COLO668 (cell line): ENCODE measurements around the gene STK38.

Experiments used
- DNase-seq: peaks from one replicate; lab custom pipeline; 2025; ENCODE audit not compliant: unreplicated experiment; lab: John Stamatoyannopoulos, UW

The STK38 gene

DNA sequence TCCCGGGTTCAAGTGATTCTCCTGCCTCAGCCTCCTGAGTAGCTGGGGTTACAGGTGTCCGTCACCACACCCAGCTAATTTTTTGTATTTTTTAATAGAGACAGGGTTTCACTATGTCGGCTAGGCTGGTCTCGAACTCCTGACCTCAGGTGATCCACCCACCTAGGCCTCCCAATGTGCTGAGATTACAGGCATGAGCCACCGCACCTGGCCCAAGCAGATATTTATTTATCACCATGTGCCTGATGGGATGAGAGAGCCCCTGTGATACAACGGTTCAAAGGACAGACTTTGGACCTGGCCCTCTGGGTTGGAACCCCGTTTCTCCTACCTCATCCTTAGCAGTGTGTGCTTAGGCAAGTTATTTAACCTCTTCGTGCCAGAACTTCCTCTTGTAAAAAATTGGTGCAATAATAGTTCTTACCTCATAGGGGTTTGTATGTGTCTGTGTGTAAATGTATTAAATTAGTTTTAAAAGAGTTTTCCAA lies 19.2 kb upstream of the STK38 start:
- no peak for DNase-seq

DNA sequence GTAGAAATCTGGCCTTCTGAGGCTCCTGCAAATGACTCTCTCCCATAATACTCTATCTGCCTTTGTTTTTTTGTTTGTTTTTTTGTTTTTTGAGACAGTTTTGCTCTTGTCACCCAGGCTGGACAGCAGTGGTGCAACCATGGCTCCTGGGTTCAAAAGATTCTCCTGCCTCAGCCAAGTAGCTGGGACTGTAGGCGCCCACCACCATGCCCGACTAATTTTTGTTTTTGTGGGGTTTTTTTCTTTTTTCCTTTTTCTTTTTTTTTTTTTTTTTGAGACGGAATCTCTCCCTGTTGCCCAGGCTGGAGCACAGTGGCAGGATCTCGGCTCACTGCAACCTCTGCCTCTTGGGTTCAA lies 16.6 kb upstream of the STK38 start:
- DNase-seq: no peak

DNA sequence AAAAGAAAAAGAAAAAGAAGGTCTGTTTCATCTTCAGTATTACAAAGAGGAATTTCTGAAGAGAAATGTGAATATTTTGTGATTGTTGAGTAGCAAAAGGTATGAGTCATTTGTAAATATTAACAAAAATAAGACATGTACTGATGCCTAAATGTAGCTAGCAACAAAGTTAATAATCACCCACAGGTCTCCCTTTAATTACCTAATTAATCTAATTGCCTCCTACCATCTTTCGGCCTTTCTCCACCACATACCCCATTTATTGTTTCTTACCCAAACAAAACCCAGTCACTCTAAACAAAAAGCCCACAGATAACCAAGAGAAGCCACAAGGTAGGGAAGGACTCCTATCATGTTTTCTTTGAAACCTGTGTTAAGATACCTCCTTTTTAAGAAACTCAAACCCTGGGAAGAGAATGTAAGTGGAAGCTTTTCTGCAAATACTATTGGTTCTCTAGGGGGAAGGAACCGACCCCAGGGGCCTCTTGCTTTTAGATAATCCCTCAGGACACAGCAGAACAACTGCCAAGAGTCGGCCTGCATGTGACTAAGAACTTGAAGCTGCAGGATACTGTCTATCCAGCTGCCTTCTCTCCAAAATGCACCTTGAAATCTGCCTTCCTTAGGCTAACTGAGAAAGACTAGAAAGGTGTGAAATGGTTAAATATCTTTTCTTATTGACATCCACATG lies 16.1 kb upstream of the STK38 start:
- DNase-seq: no peak

GRCh38 chr6:36560822-36561221 lies 13.5 kb upstream of the STK38 start:
- no peak for DNase-seq

DNA sequence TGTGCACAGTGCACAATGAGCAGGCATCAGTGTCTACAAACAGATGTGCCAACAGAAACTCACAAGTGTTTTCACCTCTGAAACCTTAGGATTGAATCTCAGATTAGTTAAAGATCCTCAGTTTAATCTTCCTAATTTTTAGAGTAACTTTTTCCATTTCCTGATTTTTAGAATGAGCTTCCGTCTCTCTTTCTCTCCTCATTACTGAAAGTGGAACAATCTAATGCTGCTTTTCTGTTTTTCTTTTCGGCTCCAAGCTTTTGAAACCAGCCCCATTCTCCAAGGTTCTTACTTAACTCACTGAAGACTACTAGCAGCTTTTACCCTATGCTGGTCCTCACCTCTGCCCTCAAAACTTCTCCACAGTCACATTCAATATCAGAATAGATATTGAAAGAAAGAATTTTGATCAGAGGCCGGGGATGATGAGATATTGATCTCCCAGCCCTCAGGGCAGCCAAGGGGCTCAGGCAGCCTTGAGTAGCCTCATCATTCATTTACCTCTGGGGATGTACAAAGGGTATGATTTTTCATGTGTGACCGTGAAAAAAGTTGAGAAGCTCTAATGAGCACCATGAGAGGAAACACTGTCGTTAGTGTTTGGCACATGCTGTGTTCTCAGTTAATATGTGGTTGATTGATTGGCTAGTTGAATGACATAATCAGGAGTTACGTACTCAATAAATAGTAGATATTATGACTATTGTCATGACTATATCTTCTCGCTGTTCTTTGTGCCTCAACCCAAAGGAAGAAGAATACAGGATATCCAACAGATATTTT lies 11.9 kb upstream of the STK38 start:
- DNase-seq: no peak

DNA sequence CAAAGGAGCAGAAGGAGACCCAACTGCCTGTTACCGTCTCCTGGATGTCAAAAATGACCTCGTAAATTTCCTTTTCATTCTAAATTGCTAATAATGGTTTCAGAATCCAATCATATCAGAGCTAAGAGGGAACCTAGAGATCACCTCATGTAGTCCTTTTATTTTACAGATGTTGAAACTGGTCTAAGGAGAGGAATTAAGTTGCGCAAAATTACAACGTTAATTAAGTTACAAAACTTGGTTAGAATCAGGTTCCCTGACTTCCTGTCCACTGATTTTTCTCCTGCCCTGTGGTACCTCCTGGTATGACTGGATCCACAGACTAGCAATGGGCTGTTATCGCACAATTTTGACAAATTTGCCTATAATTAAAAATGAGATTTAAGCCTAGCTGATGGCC lies 9.0 kb upstream of the STK38 start:
- DNase-seq: no peak

GRCh38 chr6:36555750-36556252 lies 8.5 kb upstream of the STK38 start:
- no peak for DNase-seq

- DNase-seq: no peak
Observed at GRCh38 chr6:36550473-36551000, 3.3 kb upstream of the STK38 start.

DNA sequence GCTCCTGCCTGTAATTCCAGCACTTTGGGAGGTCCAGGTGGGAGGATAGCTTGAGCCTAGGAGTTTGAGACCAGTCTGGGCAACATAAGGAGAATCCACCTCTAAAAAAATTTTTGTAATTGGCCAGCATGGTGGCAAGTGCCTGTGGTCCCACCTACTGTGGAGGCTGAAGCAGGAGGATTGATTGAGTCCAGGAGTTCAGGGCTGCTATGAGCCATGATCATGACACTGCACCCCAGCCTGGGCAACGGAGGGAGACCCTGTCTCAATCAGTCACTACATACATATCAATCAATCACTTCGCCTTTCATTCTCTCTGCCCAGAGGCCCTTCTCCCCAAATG lies 1.1 kb upstream of the STK38 start:
- DNase-seq: no peak

- no peak for DNase-seq
Observed at GRCh38 chr6:36547646-36548400, 544 bp upstream of the STK38 start.

DNA sequence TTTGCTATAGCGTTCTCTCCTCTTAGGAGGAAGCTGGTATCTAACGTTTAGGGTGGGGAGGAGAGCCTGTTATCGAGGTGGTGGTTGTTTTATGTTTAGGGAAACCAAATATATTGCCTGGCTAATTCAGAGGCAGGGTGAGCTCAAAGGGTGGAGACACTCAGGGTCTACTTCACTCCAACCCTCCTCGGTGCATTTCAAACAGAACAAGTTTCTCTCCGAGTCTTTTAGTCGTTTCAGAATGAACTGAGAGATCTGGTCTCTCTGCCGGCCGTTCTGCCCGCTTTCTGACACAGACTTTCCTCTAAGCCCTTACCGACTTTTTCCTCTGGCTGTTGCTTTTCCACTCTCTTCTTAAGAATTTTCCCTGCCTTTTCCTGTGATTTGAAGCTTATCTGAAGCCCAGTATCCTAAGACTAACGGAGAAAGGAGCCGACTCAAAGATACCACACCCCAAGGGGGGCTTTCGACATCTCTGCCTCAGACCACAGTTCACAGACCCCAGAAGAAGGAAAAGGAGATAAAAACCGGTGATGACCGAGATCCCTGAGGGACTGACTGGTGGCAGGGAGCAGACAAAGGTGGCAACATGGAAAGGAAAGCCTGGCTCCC lies 865 bp downstream of the STK38 start:
- no peak for DNase-seq

DNA sequence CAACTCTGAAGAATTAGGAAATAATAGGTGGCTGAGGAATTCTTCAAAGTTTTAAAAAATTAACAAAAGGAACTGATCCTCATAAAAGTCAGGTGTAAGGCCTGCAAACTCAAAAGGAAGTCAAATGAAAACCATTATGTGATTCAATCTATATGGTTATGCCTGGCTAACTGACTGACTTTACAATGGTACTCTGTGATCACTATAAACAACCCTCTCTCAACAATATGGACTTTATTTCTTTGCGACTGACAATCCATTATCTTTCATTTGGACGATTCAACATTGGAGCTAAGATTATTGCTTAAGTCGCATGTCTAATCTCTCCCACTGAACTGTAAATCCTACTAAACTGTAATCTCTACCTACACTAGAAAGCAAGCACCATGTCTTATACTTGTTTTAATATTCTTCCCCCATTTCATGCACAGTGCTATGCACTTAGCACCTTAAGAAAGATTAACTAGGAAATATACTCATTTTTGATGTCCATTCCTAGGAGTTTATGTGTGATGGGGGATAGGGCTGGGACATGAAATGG lies 1.4 kb downstream of the STK38 start:
- no peak for DNase-seq

DNA sequence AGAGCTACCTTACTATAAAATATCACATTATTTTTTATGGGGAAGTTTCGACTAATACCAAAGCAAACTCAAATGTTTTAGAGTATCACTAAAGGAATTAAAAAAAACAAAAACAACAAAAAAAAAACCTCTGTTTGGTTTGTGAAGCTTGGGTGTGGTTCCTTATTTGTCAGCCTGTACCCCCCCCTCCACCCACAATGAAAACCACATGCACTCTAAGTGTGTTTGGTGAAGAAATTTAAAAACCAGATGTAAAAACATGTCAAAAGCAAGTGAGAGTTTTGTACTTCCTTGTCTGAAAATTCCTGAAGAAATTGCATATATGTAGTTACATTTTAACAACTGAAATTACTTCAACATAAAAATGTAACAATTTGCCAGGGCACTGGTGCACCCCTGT lies 3.1 kb downstream of the STK38 start:
- no peak for DNase-seq

DNA sequence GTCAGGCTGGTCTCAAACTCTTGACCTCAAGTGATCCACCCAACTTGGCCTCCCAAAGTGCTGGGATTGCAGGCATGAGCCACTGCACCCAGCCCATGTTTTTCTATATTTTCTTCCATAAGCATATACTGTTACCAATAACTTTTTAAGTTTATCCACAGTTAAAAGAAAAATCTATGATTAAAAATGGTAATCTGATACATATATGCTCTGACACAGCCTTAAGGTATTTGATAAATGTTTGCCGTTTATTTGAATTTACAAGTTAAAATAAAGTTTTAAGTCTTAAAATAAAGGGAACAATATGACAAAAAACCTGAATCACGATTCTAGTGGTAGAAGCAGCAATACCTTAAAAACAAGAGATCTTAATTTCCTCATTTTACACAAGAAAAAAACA lies 5.2 kb downstream of the STK38 start:
- no peak for DNase-seq

GRCh38 chr6:36539814-36540568 lies 7.3 kb downstream of the STK38 start:
- no peak for DNase-seq

DNA sequence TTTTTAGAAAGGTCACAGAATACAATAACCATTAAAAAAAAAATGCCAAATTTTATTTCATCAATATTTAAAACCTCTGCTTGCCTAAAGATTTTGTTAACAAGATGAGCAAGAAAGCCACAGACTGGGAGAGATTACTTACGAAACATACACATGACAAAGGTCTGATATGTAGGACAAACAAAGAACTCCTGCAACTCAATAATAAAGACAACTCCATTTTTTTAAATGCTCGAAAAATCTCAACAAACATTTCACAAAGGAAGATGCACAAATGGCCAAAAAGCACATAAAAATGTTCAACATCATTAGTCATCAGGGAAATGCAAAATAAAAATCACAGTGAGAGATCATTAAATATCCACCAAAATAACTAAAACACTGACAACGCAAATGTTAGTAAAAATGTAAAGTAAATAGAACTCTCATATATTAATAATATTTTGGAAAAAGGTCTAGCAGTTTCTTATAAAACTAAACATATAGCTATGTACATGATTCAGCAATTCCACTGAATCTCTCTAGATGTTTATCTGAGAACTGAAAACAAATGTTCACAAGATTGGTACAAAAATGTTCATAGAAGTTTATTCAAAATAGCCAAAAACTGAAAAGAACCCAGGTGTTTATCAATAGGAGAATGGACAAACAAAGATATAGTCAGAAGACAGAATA lies 10.3 kb downstream of the STK38 start:
- no peak for DNase-seq

GRCh38 chr6:36533321-36533720 lies 14.0 kb downstream of the STK38 start:
- DNase-seq: no peak

- DNase-seq: no peak
Observed at GRCh38 chr6:36526066-36526465, 21.2 kb downstream of the STK38 start.

DNA sequence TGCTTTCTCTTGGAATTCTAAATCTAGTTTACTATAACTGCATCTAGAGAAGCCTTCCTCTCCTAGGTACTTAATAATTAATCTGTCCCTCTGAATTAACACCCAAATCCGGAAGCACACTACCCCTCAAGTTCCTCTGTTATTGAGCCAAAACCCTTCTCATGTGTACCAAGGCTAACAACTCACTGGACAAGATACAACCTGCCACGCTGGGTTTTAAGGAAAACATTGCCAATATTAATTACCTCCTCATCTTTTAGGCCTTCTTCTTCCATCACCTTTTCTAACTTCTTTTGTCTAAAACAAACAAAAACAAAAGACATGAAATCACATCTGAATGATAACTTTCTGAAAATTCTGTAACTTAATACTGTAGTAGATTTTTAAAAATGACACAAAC lies 21.9 kb downstream of the STK38 start:
- DNase-seq: no peak

DNA sequence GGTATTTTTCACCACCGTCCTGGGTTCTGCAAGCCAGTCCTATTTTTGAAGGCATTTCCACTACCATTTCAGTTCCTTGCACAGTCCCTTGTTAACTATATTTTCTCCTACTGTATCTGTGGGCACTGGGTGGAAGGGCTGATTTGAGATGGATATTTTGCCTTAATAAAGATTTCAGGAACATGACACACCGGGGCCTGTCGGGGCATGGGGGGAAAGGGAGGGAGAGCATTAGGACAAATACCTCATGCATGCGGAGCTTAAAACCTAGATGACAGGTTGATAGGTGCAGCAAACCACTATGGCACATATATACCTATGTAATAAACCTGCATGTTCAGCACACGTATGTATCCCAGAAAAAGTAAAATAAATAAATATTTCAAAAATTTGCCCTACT lies 22.4 kb downstream of the STK38 start:
- no peak for DNase-seq
